HG03280 (cell line): ENCODE data around the gene ARHGEF40.
"Not testable (repeated sequence)": the region's sequence is repeated elsewhere in the genome, so short reads cannot be mapped to it uniquely, and the experiment has no call there.

Source experiments
- ATAC-seq: cut with Tn5 transposase; IDR thresholded peaks from one replicate; pipeline ENCODE4 v1.9.1; 2021; ENCODE audit warnings: mild to moderate bottlenecking, moderate library complexity; ENCODE audit not compliant: unreplicated experiment

ARHGEF40 gene

DNA sequence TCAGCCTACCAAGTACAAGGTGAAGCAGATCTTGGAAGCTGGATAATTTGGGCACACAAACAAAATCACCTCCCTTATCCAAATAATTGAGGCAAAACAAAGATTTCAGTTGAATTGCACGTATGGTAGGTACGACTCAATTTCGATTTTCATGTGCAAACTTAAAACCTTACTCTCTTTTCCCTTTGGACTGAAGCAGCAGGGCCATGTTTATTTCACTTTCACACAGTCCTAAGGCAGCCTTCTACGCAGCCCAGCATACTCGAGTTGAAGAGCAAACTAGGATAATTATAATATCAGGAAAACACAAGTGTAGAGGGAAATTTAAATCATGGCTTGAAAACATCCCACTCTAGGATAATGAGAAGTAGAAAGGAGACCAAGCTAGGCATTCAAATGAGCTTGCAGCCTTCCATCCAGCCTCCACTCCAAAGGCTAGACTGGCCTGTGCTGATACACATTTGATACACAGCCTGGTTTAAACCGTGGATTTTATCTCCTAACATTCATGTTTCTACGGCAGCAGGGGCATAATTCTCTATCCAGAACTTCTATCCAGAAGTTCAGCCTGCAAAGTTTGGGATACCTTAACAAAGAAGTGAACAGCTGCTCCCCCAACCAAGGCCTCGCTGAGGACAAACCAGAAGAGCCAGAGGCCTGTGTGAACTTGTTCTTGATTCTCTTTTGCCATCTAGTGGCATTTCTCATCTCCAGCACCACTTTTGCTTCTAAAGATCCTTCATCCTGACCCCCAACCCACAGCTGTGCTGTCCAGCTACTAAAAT is 30.3 kb upstream of the ARHGEF40 start:
- no peak for ATAC-seq

DNA sequence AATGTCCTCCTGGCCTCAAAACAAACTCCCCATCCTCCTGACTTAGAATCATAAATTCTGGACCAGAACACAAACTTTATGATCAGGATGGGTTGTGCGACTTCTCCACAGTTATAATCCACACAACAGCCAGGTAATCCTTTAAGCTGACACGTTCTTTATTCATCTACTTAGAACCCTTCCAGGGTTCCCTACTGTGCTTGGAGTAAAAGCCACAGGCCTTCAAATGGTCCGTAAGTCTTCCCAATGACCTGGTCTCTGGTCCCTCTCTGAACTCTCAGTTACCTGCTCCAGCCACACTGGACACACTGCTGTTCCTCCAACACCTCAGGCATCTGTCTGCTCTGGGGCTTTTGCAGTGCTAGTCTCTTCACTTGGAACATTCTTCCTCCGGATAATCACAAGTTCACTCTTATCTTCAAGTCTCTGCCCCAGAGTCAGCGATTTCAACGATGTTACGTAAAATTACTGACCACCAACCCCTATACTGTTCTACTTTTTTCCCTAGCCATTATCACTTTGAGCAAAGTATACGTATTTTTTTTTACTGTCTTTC is 29.7 kb upstream of the ARHGEF40 start:
- ATAC-seq = no peak

DNA sequence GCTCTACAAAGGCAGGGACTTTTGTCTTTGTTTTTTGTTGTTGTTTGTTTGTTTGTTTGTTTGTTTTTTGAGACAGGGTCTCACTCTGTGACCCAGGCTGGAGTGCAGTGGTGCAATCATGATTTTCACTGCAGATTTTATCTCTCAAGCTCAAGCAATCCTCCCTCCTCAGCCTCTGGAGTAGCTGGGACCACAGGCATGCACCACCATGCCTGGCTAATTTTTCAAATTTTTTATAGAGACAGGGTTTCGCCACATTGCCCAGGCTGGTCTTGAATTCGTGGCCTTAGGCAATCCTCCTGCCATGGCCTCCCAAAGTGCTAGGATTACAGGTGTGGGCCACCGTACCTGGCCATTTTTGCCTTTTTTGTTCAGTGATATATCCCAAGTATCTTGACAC is 29.2 kb upstream of the ARHGEF40 start:
- not testable (repeated sequence) for ATAC-seq

DNA sequence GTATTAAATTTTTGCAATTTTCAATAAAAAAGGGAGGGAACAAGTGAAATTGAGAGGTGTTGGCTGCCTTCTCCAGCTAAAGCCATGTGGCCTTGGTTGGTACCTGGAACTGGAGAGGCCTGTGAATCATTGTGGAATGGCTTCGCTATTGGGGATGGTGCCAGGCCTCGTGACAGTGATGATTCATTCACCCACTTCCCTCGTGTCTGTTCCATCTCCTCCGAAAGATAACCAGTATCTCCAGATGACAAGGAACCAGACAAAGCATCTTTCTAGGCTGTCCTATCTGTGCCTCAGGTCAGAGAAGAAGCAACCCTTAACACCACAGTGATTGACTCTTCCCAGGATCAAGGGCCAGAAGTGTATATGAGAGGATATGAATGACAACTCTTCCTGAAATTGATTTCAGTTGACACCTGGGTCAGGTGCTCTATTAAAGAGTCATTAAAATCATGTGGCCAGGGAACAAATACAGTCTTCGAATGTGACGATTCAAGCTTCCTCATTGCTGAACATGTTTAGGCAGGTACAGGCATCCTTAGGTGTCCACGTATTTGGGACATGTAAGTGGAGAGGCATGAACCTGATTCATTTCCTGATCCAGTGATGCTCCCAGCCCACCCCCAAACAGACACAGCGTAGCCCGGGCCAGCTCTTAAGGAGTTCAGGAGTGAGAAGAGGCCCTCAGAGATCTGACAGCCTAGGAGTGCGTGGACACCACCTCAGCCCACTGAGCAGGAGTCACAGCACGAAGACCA is 28.2 kb upstream of the ARHGEF40 start, which contains the start of gene RNASE7:
RNASE7 (plus strand) TSS at position 687 of the 758 bp plus-strand sequence. CDS start 631 bp downstream, outside the sequence.
- no peak for ATAC-seq

DNA sequence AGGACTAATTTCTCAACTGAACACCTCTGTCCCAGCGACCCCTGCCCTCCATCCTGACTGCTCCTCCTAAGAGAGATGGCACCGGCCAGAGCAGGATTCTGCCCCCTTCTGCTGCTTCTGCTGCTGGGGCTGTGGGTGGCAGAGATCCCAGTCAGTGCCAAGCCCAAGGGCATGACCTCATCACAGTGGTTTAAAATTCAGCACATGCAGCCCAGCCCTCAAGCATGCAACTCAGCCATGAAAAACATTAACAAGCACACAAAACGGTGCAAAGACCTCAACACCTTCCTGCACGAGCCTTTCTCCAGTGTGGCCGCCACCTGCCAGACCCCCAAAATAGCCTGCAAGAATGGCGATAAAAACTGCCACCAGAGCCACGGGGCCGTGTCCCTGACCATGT is 27.2 kb upstream of the ARHGEF40 start:
- no peak for ATAC-seq

DNA sequence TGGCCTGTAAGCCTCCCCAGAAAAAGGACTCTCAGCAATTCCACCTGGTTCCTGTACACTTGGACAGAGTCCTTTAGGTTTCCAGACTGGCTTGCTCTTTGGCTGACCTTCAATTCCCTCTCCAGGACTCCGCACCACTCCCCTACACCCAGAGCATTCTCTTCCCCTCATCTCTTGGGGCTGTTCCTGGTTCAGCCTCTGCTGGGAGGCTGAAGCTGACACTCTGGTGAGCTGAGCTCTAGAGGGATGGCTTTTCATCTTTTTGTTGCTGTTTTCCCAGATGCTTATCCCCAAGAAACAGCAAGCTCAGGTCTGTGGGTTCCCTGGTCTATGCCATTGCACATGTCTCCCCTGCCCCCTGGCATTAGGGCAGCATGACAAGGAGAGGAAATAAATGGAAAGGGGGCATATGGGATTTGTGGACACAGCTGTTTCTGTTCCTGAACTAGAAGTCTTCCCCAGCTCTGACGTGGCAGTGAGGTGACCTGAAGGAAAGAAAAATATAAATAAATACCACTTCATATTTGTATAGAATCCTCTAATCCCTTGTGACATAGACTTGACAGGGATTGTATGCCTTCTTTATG is 26.6 kb upstream of the ARHGEF40 start:
- no peak for ATAC-seq

DNA sequence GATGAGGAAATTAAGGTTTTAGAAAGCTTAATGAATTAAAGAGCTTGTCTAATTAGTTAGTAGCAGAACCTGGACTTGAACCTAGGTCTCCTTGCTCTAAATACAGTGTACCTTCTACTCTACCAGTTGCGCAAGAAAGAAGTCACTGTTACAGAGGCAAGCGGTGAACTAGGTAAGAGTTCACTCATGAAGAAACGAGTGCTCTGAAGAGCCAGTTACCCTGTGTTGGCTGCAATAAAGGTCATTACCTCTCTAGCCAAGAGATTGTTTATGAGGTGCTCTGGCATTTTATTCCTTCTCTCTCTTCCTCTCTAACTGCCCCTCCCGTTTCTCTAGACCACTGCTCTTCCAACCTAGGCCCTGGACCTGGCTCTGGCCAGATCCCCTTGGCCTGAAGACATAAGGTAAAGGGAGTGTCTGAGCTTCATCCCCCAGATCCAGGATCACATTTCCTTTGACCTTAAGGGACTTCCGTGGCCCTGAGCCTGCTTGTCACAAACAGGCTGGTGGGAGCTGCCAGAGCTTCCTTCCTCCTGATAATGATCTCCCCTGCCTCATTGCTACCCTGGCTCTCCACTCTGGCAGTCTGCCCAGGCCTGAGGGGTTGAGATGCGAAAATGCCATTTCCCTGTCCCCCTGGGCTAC is 26.0 kb upstream of the ARHGEF40 start:
- no peak for ATAC-seq

DNA sequence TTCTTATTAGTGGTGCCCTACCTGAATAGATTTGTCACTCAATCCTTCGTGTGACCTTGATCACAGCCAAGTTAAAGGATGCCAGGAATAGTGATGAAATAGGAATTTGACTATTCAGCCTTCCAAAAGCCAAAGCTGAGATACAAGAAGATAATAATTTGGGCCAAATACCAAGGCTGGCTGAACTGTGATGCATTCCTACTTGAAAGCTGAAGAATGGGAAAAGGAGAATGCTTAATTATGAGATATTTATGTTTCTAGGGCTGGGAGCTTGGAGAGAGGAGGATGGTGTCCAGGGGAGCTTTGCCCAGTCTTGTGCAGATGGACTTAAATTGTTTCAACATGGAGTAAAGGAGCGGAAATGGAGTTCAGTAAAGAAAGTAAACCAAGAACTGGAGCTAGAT is 22.7 kb upstream of the ARHGEF40 start:
- no peak for ATAC-seq

DNA sequence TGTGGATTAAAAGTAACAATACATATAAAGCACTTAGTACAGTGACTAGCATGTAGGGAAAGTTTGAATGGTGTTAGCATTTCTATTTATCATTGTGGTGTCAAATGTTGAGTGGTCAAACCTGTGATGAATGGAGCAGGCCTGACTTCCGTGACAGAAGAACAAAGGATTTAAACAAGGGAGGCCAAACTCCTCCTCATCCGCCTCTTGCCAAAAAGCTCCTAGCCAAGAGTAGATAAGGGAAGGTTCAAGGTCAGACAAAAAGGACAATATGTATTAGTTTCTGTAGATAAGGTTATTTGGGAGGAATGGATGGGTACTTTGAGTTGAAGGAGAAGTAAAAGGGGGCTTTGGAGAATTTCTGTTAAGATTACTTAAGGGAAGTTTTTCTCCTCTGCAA is 21.5 kb upstream of the ARHGEF40 start:
- no peak for ATAC-seq

DNA sequence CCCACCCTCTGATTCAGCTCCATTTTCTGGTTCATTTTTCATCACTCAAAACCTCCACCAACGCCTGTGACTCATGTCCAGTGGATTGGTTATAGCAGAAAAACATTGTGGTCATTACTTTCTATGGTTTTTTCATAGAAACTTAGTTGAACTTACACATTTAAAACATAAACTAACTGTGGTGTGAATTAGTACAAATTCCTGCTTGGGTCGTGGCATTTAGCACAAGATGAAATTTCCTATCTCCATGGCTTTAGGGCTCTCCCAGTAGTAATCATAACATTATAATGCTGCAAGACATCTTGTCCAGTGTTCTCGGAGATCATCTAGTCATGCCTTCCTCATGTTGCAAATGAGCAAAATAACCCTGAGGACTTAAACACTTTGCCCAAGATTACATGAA is 20.8 kb upstream of the ARHGEF40 start:
- no peak for ATAC-seq

DNA sequence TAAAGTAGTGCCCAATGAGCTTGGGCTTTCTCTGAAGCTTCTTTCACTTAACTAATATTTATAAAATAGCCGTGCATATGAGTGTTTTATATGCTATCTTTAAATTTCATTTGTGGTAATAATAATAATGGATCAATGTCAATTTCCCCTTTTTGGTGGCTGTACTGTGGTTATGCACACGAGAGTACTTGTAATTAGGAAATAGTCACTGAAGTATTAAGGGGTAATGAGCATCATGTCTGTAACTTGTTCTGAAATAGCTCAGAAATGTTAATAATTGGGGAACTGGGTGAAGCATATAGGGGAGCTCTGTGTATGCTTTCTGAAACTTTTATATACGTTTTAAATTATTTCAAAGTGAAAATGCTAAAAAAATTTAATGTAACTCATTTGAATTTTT is 19.5 kb upstream of the ARHGEF40 start:
- ATAC-seq = no peak

DNA sequence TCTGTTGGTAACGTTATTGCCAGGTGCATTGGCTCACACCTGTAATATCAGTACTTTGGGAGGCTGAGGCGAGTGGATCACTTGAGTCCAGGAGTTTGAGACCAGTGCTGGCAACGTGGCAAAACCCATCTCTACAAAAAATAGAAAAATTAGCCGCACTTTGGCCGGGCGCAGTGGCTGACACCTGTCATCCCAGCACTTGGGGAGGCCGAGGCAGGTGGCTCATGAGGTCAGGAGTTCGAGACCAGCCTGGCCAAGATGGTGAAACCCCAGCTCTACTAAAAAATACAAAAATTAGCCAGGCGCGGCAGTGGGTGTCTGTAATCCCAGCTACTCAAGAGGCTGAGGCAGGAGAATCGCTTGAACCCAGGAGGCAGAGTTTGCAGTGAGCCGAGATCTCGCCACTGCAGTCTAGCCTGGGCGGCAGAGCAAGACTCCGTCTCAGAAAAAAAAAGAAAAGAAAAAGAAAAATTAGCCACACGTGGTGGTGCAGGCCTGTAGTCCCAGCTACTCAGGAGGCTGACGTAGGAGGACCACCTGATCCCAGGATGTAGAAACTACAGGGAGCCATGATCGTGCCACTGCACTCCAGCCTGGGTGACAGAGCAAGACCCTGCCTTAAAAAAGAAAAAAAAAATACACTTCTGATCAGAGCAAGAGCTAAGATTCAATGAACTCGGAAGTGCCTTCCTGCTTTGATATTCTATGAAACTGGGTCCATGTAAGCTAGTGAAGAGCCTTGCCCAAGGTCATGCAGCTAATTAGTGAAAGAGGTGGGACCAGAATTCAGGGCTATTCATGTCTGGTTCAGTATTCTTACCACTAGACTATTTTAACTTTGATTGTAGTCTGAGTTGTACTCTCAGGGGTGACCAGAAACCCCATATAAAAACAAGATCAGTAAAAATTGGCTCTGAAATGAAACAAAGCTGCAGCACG is 16.7 kb upstream of the ARHGEF40 start:
- no peak for ATAC-seq

DNA sequence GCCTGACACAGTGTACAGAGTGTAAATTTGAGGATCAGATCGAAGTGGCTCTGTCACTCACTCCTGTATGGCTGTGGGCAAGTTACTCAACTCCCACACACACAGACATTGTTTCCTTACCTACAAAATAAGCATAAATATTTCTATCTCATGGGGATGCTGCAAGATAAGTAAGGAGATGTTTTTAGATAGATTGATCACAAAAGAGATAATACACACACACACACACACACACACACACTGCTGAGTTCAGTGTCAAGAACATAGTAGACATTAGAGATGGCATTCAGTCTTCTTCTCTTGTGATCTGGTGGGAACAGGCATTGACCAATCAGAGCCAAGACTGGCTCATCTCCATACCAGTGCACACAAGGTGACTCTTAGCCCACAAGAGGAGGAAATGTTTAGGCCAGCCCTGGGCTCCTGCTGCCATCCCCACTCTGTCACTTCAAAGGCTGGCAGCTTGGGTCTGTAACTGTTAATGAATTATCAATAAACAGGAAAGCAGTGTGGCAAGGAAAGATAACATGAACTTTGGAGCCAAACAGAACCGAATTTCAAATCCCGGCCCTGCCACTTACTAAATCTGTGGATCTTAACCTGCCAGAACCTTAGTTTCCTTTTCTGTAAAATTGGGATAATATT is 15.9 kb upstream of the ARHGEF40 start:
- no peak for ATAC-seq

DNA sequence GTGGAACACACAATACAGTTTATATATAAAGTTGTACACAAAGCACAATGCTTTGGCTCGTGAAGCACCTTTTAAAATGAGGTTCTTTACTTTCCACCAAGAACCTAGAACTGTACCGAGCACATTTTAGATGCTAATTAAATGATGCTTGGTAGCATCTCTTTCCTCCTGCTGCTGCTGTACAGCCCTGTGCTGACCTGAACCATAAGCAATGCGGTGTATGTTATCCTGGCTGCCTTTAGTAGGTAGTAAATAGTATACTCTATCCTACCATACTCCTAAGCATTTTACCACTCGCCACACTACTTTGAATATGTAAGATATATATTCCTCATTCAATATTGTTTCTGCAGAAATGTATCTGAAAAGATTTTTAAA is 15.3 kb upstream of the ARHGEF40 start:
- ATAC-seq = no peak

DNA sequence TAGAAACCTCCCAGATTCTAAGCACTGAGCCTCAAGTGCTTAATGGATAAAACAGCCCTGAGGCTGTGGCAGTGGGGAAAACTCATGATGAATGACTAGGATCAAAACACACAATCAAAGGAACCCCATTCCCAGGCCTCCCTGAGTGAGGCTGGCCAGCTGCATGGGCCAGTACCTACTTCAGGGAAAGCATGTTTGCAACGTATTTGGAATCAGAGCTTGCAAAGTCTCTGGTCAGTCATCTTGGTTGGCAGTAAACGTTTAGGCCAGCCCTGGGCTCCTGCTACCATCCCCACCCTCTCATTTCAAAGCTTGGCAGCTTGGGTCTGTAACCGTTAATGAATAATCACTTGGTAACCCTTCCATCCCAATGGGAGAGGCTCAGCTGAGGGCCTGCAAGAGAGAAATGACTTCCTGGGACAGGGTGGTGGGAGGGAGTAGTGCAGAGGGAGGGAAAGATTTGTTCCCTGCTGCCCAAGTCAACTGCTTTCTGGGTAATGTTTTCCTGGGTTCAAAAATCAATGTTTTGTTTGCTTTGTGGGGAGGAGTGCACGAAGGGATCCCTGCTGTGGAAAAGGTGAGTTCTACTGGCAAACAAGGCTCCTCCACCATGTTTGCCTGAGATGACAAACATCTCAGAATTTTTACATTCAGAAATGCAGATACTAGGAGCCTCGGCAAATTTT is 14.5 kb upstream of the ARHGEF40 start:
- no peak for ATAC-seq

DNA sequence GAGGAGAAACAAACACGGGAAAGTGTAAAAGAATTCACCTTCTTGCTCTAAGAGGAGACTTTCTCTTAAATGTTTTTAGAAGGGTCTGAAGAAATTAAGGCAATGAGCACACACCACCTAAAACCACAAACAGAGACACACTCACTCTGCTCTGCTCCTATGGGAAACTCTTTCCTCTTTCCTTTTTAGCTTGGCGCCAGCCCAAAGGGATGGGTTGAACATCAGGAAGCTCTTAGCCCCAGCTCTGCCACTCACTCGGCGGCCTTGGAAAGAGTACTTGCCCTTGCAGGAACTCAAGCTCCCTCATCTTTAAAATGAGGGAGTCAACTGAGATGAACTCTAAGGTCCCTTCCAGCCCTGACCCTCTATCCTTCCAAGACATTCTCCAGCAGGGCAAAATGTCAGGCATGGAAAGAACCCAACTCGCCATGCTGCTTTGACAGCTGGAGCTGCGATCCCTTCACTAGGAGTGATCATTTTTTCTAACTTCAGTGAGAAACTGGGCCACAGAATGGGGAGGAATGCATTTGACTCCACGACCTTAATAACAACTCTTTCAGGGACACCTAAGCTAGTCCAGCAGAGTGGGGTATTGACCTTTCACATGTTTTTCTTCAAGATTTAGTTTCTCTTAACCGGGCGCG is 13.5 kb upstream of the ARHGEF40 start:
- no peak for ATAC-seq

DNA sequence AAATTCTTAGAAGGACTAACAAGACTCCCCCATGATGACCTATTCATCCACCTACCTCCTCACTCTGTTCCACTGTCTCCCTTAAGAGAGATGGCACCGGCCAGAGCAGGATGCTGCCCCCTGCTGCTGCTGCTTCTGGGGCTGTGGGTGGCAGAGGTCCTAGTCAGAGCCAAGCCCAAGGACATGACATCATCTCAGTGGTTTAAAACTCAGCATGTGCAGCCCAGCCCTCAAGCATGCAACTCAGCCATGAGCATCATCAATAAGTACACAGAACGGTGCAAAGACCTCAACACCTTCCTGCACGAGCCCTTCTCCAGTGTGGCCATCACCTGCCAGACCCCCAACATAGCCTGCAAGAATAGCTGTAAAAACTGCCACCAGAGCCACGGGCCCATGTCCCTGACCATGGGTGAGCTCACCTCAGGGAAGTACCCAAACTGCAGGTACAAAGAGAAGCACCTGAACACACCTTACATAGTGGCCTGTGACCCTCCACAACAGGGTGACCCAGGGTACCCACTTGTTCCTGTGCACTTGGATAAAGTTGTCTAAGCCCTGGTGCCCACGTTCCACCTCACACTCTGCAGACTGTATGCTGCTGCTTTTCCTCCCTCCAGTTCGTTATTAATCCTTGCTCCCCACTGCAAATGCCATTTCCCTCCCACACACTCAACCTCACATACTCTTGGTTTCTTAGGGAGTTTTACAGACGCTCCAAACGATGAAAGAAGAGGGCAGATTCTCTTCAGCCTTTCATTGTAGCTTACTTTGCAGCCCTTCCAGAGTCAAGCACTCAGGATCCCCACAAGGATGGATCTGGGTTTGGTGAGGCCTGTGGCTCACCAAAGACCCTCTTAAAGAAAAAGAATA is 12.1 kb upstream of the ARHGEF40 start, which contains the start of gene RNASE8:
RNASE8 (plus strand) TSS at position 20 of the 873 bp plus-strand sequence; CDS start at position 91, 71 bp downstream.
- no peak for ATAC-seq
